HCT116 (cell line): ENCODE data around the gene ALDH1L1. TPM values are rescaled to one million over a fixed set of nuclear protein-coding genes. Genes with fewer than 3 reads are reported as not detected.

Source experiments
- ATAC-seq: fragments of 200-7000 bp; cut with Tn5 transposase; 2 replicates; pipeline ENCODE4 v1.9.1; 2020; ENCODE audit warnings: mild to moderate bottlenecking, moderate library complexity
- BruUV-seq: library from RNA; stranded (reverse); fragments of 400-500 nt; replicated peaks from 2 replicates; lab custom pipeline; 2021; lab: Mats Ljungman, UMichigan
- CTCF ChIA-PET: fragments of 300-600 bp; sonication (Branson Sonifier 250); formaldehyde crosslinking; loops from one replicate; lab custom pipeline; 2021; ENCODE audit warnings: antibody characterized with exemption; lab: Charles Lee
- POLR2A ChIA-PET: fragments of 300-600, 350-600 bp; sonication (Branson Sonifier 250); formaldehyde crosslinking; loops from one replicate; lab custom pipeline; 2021; ENCODE audit warnings: antibody characterized with exemption; lab: Charles Lee
- RAD21 ChIA-PET, 2 experiments: fragments of 300-600 bp; sonication (Branson Sonifier 250); formaldehyde crosslinking; loops; one replicate each; lab custom pipeline; 2023; ENCODE audit warnings: low total read pairs in 2 of 2; ENCODE audit not compliant: uncharacterized antibody in 2 of 2, unreplicated experiment in 2 of 2, low non-redundant PET in 1 of 2; lab: Charles Lee
- DNase-seq: peaks from one replicate; pipeline ENCODE4 v3.0.0-alpha.2; 2010; ENCODE audit warnings: low read depth, low spot score
- H2AFZ ChIP-seq: fragments of 200-600 bp; shearing (Covaris generic), sonication (generic); 2 replicates; pipeline ENCODE4 v1.6.1; 2017; ENCODE audit warnings: low read depth, mixed run types, mixed read lengths, antibody characterized with exemption, low read length; ENCODE audit not compliant: poor library complexity, severe bottlenecking
- H3K27ac ChIP-seq: 2 replicates; pipeline ENCODE4 v1.5.1; 2012; ENCODE audit warnings: low read depth, low read length
- H3K27me3 ChIP-seq: fragments of 200-600 bp; sonication (generic); 2 replicates; pipeline ENCODE4 v1.6.1; 2016; ENCODE audit warnings: mixed run types, low read length, mixed read lengths; ENCODE audit not compliant: insufficient read depth
- H3K36me3 ChIP-seq, 2 experiments: fragments of 200-500 bp in 1 of 2; fragments of 200-600 bp in 1 of 2; sonication (Bioruptor generic) in 1 of 2; sonication (generic) in 1 of 2; 2 replicates each; pipeline versions ENCODE4 v1.5.1 to v1.6.1; 2014 to 2016; ENCODE audit warnings: low read length in 2 of 2, inconsistent platforms in 1 of 2, mixed read lengths in 1 of 2, mixed run types in 1 of 2; ENCODE audit not compliant: insufficient read depth in 2 of 2, control insufficient read depth in 1 of 2
- H3K4me1 ChIP-seq, 2 experiments: fragments of 200-600 bp in 1 of 2; sonication (generic) in 1 of 2; 2 replicates each; pipeline versions ENCODE4 v1.5.1 to v1.6.1; 2012 to 2017; ENCODE audit warnings: low read length in 2 of 2, inconsistent platforms in 1 of 2, mild to moderate bottlenecking in 1 of 2, mixed read lengths in 1 of 2, mixed run types in 1 of 2, moderate library complexity in 1 of 2; ENCODE audit not compliant: insufficient read depth in 2 of 2, control insufficient read depth in 1 of 2
- H3K4me2 ChIP-seq: fragments of 200-600 bp; sonication (generic); 2 replicates; pipeline ENCODE4 v1.6.1; 2017; ENCODE audit warnings: mixed run types, low read length, mixed read lengths
- H3K4me3 ChIP-seq, 2 experiments: fragments of 200-600 bp in 1 of 2; sonication (generic) in 1 of 2; replicated peaks in 1 of 2; 2 replicates each; pipeline ENCODE4 v1.5.1; 2011 to 2016; ENCODE audit warnings: low read length in 2 of 2, control low read depth in 1 of 2, low read depth in 1 of 2, mild to moderate bottlenecking in 1 of 2, mixed read lengths in 1 of 2, mixed run types in 1 of 2
- H3K79me2 ChIP-seq: fragments of 200-600 bp; sonication (generic); 2 replicates; pipeline ENCODE4 v1.6.1; 2017; ENCODE audit warnings: mild to moderate bottlenecking, mixed run types, low read length, moderate library complexity, mixed read lengths; ENCODE audit not compliant: insufficient read depth
- H3K9ac ChIP-seq: fragments of 200-600 bp; sonication (generic); 2 replicates; pipeline ENCODE4 v1.6.1; 2016; ENCODE audit warnings: low read length, mixed read lengths
- H3K9me2 ChIP-seq: fragments of 200-600 bp; sonication (generic), shearing (Covaris generic); 2 replicates; pipeline ENCODE4 v1.6.1; 2017; ENCODE audit warnings: mixed run types, mild to moderate bottlenecking, moderate library complexity; ENCODE audit not compliant: insufficient read depth
- H3K9me3 ChIP-seq, 2 experiments: fragments of 200-500 bp in 1 of 2; fragments of 200-600 bp in 1 of 2; sonication (Bioruptor generic) in 1 of 2; sonication (generic) in 1 of 2; 2 replicates each; pipeline ENCODE4 v1.6.1; 2014 to 2017; ENCODE audit warnings: low read length in 2 of 2, mixed read lengths in 2 of 2, inconsistent platforms in 1 of 2, low read depth in 1 of 2, mild to moderate bottlenecking in 1 of 2, mixed run types in 1 of 2, moderate library complexity in 1 of 2; ENCODE audit not compliant: control insufficient read depth in 1 of 2, insufficient read depth in 1 of 2
- H4K20me1 ChIP-seq: fragments of 200-600 bp; sonication (generic), shearing (Covaris generic); 2 replicates; pipeline ENCODE4 v1.6.1; 2017; ENCODE audit warnings: mixed run types, mild to moderate bottlenecking, moderate library complexity; ENCODE audit not compliant: insufficient read depth
- CEBPB ChIP-seq: IDR thresholded peaks from 2 replicates; pipeline ENCODE4 v1.6.1; 2012; ENCODE audit warnings: low read depth
- ELF1 ChIP-seq: IDR thresholded peaks from 2 replicates; pipeline ENCODE4 v1.6.1; 2012; ENCODE audit warnings: low read depth, borderline replicate concordance
- EZH2phosphoT487 ChIP-seq: fragments of 200-600 bp; IDR thresholded peaks from 2 replicates; pipeline ENCODE4 v1.6.1; 2018; ENCODE audit warnings: antibody characterized with exemption, borderline replicate concordance
- FOSL1 ChIP-seq: IDR thresholded peaks from 2 replicates; pipeline ENCODE4 v1.6.1; 2012; ENCODE audit warnings: low read depth
- JUND ChIP-seq: IDR thresholded peaks from 2 replicates; pipeline ENCODE4 v1.6.1; 2012
- POLR2A ChIP-seq: IDR thresholded peaks from 2 replicates; pipeline ENCODE4 v1.7.0; 2011; ENCODE audit warnings: borderline replicate concordance; ENCODE audit not compliant: insufficient read depth, insufficient read length; ENCODE audit errors: extremely low read depth
- POLR2AphosphoS5 ChIP-seq: IDR thresholded peaks from 2 replicates; pipeline ENCODE4 v1.6.1; 2011; ENCODE audit warnings: mild to moderate bottlenecking, low read depth, low read length, moderate library complexity
- RAD21 ChIP-seq: IDR thresholded peaks from 2 replicates; pipeline ENCODE4 v1.6.1; 2012; ENCODE audit warnings: low read depth, mild to moderate bottlenecking
- REST ChIP-seq: IDR thresholded peaks from 2 replicates; pipeline ENCODE4 v1.6.1; 2012; ENCODE audit warnings: low read depth
- SIN3A ChIP-seq: IDR thresholded peaks from 2 replicates; pipeline ENCODE4 v1.6.1; 2012; ENCODE audit warnings: low read depth
- SP1 ChIP-seq: IDR thresholded peaks from 2 replicates; pipeline ENCODE4 v1.6.1; 2012; ENCODE audit warnings: low read depth
- SRF ChIP-seq: IDR thresholded peaks from 2 replicates; pipeline ENCODE4 v1.6.1; 2012; ENCODE audit warnings: low read depth
- TCF7L2 ChIP-seq: IDR thresholded peaks from 2 replicates; pipeline ENCODE4 v1.7.0; 2011; ENCODE audit warnings: borderline replicate concordance, inconsistent platforms; ENCODE audit not compliant: insufficient read depth, insufficient read length; ENCODE audit errors: extremely low read depth
- YY1 ChIP-seq: IDR thresholded peaks from 2 replicates; pipeline ENCODE4 v1.6.1; 2011; ENCODE audit warnings: low read length, low read depth, moderate library complexity, mild to moderate bottlenecking; ENCODE audit not compliant: insufficient replicate concordance; ENCODE audit errors: extremely low read depth
- ZFX ChIP-seq: fragments of 450-650 bp; IDR thresholded peaks from 2 replicates; pipeline ENCODE4 v1.6.1; 2017
- ZNF274 ChIP-seq: fragments of 200-500 bp; sonication (Bioruptor generic); IDR thresholded peaks from 2 replicates; pipeline ENCODE4 v1.6.1; 2014; ENCODE audit warnings: mild to moderate bottlenecking, low read depth, low read length, inconsistent platforms
- intact Hi-C: fragments of 100-400 bp; cut with micrococcal nuclease; formaldehyde crosslinking; loops from 2 replicates; pipeline ENCODE4 v1.10.0; 2022
- total RNA-seq: library from RNA; stranded (reverse); gene quantifications from one replicate; pipeline ENCODE4 v1.2.1, GENCODE V29; 2021; ENCODE audit not compliant: unreplicated experiment
- TF ChIP-seq, protein P1 (sequence below), 3 experiments: fragments of 200-600 bp in 1 of 3; sonication (generic) in 1 of 3; IDR thresholded peaks in 2 of 3; conservative IDR thresholded peaks in 1 of 3; 2 replicates each; pipeline ENCODE4 v1.5.1; 2012 to 2017; ENCODE audit warnings: low read depth in 2 of 3, low read length in 2 of 3, antibody characterized with exemption in 1 of 3, borderline replicate concordance in 1 of 3, control low read depth in 1 of 3, mild to moderate bottlenecking in 1 of 3, mixed read lengths in 1 of 3, mixed run types in 1 of 3, moderate library complexity in 1 of 3; ENCODE audit not compliant: insufficient read depth in 1 of 3
- TF ChIP-seq, protein P2 (sequence below): IDR thresholded peaks from 2 replicates; pipeline ENCODE4 v1.6.1; 2012

ALDH1L1 gene
- total RNA-seq, 1 experiment from 2014 or later = 0.81 TPM

DNA sequence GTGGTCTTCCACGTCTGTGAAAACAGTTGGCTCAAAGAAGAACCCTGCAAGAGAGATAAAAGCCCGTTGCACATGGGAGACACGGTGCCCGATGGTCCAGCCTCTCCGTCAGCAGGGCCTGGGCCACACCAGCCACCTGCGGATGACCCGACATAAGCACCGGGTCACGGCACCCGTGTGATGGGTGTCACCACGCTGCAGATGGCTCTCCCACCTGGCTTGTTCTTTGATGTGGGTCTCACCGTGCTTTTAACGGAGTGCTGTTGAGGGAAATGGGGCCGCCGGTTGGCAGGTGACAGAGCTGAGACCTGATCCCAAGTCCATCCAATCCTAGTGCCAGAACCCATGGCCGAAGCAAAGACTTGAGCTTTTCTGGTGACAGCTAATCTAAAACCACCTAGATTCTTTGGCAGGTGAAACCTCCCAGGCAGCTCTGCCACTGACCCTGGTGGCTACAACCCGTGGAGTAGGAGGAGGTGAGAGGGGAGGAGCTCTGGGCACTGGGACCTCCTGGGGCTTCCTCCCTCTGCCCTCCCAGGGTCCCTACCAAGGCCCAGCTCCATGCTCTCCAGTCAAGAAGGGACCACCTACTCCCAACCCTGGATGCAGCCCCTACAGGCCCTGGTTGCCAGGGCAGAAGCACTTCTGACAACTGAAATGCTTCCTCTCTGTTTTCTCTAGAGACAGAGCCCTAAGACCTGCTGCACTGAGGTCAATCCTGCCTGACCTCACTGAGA lies 73.0 kb downstream of the ALDH1L1 start:
- no peaks in the 10 kb centered on the region for H3K9me2 ChIP-seq
- no peaks in the 10 kb centered on the region for H3K79me2 ChIP-seq
- no peaks in the 10 kb centered on the region for H4K20me1 ChIP-seq
- ATAC-seq (no peak), DNase-seq (no peak)
- no peaks in the 10 kb centered on the region for H3K4me1 ChIP-seq
- intact Hi-C loops = no loop called here
- no peaks in the 10 kb centered on the region for H3K36me3 ChIP-seq
- no peak overlapping the region for H3K27ac ChIP-seq
- BruUV-seq = no TSS peak
- no peak overlapping the region for H3K9ac ChIP-seq
- H3K9me3 ChIP-seq = no peaks in the 10 kb centered on the region
- H3K4me2 ChIP-seq = no peak overlapping the region
- H2AFZ ChIP-seq = no peak overlapping the region
- TF ChIP-seq SP1 = no peak
- TF ChIP-seq, protein P1, sequence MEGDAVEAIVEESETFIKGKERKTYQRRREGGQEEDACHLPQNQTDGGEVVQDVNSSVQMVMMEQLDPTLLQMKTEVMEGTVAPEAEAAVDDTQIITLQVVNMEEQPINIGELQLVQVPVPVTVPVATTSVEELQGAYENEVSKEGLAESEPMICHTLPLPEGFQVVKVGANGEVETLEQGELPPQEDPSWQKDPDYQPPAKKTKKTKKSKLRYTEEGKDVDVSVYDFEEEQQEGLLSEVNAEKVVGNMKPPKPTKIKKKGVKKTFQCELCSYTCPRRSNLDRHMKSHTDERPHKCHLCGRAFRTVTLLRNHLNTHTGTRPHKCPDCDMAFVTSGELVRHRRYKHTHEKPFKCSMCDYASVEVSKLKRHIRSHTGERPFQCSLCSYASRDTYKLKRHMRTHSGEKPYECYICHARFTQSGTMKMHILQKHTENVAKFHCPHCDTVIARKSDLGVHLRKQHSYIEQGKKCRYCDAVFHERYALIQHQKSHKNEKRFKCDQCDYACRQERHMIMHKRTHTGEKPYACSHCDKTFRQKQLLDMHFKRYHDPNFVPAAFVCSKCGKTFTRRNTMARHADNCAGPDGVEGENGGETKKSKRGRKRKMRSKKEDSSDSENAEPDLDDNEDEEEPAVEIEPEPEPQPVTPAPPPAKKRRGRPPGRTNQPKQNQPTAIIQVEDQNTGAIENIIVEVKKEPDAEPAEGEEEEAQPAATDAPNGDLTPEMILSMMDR (IDR thresholded peaks at IDR 0.05 in 2 of 3, conservative IDR thresholded peaks at IDR 0.05 in 1 of 3; ENCODE audit: borderline replicate concordance in 1 of 3, insufficient read depth in 1 of 3, low read depth in 2 of 3, low read length in 2 of 3) = no peak
- TF ChIP-seq ELF1 = no peak
- TF ChIP-seq POLR2A = no peak
- no peak for TF ChIP-seq ZFX
- no peak for TF ChIP-seq SIN3A
- TF ChIP-seq POLR2AphosphoS5 = no peak
- no peak for TF ChIP-seq JUND
- TF ChIP-seq CEBPB = no peak
- no peak for TF ChIP-seq TCF7L2
- TF ChIP-seq SRF = no peak
- TF ChIP-seq FOSL1 = no peak
- TF ChIP-seq, protein P2, sequence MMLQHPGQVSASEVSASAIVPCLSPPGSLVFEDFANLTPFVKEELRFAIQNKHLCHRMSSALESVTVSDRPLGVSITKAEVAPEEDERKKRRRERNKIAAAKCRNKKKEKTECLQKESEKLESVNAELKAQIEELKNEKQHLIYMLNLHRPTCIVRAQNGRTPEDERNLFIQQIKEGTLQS = no peak
- no peak for TF ChIP-seq YY1
- no peak for TF ChIP-seq REST
- no peak for TF ChIP-seq RAD21
- TF ChIP-seq EZH2phosphoT487 = no peak
- TF ChIP-seq ZNF274 = no peak
- TF ChIP-seq, all 23 proteins: peak for 0
- RAD21 ChIA-PET = no interaction called here
- Histone ChIP-seq H3K27me3 (no peaks in the 10 kb centered on the region), H3K4me3 (no peak overlapping the region)
- CTCF ChIA-PET = no interaction called here
- POLR2A ChIA-PET = no interaction called here
